ENCODE measurements around the gene NBPF10. TPM values are rescaled to one million over a fixed set of nuclear protein-coding genes. Genes with fewer than 3 reads are reported as not detected.
"Not testable (repeated sequence)": the region's sequence is repeated elsewhere in the genome, so short reads cannot be mapped to it uniquely, and the experiment has no call there.

Gene NBPF10, protein sequence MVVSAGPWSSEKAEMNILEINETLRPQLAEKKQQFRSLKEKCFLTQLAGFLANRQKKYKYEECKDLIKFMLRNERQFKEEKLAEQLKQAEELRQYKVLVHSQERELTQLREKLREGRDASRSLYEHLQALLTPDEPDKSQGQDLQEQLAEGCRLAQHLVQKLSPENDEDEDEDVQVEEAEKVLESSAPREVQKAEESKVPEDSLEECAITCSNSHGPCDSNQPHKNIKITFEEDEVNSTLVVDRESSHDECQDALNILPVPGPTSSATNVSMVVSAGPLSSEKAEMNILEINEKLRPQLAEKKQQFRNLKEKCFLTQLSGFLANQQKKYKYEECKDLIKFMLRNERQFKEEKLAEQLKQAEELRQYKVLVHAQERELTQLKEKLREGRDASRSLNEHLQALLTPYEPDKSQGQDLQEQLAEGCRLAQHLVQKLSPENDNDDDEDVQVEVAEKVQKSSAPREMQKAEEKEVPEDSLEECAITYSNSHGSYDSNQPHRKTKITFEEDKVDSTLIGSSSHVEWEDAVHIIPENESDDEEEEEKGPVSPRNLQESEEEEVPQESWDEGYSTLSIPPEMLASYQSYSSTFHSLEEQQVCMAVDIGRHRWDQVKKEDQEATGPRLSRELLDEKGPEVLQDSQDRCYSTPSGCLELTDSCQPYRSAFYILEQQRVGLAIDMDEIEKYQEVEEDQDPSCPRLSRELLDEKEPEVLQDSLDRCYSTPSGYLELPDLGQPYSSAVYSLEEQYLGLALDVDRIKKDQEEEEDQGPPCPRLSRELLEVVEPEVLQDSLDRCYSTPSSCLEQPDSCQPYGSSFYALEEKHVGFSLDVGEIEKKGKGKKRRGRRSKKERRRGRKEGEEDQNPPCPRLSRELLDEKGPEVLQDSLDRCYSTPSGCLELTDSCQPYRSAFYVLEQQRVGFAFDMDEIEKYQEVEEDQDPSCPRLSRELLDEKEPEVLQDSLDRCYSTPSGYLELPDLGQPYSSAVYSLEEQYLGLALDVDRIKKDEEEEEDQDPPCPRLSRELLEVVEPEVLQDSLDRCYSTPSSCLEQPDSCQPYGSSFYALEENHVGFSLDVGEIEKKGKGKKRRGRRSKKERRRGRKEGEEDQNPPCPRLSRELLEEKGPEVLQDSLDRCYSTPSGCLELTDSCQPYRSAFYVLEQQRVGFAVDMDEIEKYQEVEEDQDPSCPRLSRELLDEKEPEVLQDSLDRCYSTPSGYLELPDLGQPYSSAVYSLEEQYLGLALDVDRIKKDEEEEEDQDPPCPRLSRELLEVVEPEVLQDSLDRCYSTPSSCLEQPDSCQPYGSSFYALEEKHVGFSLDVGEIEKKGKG (N-terminal part only)
- total RNA-seq (2014; rRNA removed; shearing (Covaris generic)) (1.0 and 1.2 TPM in 2 replicates), total RNA-seq (2022) (2.4 and 2.7 TPM in 2 replicates), Bru-seq, nascent RNA (percentile 39 among the genes with signal in this experiment), BruChase-seq, experiment 1, labeled RNA remaining after a 6-hour chase (percentile 32 among the genes with signal in this experiment), BruChase-seq, experiment 2, labeled RNA remaining after a 2-hour chase (percentile 39 among the genes with signal in this experiment)
- long read RNA-seq, partial matches to known transcripts = 0 of 7 reads
- long read RNA-seq, other reads (novel, unspliced or antisense) = 7 of 7 reads

DNA sequence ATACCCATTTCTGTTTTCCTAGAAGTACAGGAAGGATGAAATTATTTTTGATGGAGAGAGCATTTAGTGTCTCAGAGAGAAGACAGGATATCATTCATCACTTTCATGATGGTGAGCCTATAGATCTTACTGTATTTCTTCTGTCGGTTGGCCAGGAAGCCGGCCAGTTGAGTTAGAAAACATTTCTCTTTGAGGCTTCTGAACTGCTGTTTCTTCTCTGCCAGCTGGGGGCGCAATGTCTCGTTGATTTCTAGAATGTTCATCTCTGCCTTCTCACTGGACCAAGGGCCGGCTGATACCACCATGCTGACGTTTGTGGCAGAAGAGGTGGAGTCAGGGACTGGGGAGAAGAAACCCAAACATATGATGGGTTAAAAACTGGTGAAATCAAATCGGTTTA lies at the start of gene NBPF10:
TSS of gene NBPF10 (minus strand) at position 340 of the 400 bp plus-strand sequence. CDS start at position 305, 35 bp downstream.
- intact Hi-C loops (cut with micrococcal nuclease; ENCODE audit: unreplicated experiment); H2AFZ ChIP-seq (ENCODE audit: low read length); H3K4me3 ChIP-seq (ENCODE audit: low read depth, low read length, poor library complexity, severe bottlenecking); H3K79me2 ChIP-seq (ENCODE audit: insufficient read depth, low read depth, low read length); H4K20me1 ChIP-seq (ENCODE audit: insufficient read depth, low read length); H3K4me2 ChIP-seq (ENCODE audit: low read length); H3K9me3 ChIP-seq (ENCODE audit: low read length); H3K4me1 ChIP-seq (ENCODE audit: insufficient read depth, low read length, poor library complexity, severe bottlenecking); H3K36me3 ChIP-seq (ENCODE audit: insufficient read depth, low read length); DNase-seq (ENCODE audit: low spot score); H3K9me2 ChIP-seq (ENCODE audit: insufficient read depth, low read length); POLR2A ChIA-PET; BruUV-seq (replicated peaks); H3K27ac ChIP-seq (ENCODE audit: low read depth, low read length, poor library complexity, severe bottlenecking); CTCF ChIA-PET (ENCODE audit: unreplicated experiment): not testable (repeated sequence)

DNA sequence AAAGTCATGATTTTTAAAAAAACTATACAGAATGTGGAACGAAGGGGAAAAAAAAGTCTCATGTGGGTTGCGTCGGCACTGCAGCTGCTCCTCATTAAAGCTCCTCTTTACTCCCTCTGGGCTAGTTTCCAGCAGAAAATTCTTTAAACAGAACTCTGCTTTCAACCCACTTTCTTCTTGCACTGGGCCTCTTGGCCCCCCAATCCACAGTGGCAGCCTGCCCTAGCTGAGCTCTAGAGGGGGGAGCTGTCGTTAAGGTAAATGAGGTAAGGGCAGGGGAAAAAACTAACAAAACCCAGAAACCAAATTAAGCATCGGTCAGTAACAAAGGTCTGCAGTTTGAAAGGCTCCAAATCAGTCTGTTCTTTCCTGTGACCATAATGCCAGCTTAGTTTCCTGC lies 29.9 kb upstream of the NBPF10 start:
- BruUV-seq (replicated peaks); CTCF ChIA-PET (ENCODE audit: unreplicated experiment); H3K27ac ChIP-seq (ENCODE audit: low read depth, low read length, poor library complexity, severe bottlenecking); H2AFZ ChIP-seq (ENCODE audit: low read length); intact Hi-C loops (cut with micrococcal nuclease; ENCODE audit: unreplicated experiment); DNase-seq (ENCODE audit: low spot score); H4K20me1 ChIP-seq (ENCODE audit: insufficient read depth, low read length); H3K9me2 ChIP-seq (ENCODE audit: insufficient read depth, low read length); H3K9me3 ChIP-seq (ENCODE audit: low read length); POLR2A ChIA-PET; H3K4me2 ChIP-seq (ENCODE audit: low read length); H3K4me1 ChIP-seq (ENCODE audit: insufficient read depth, low read length, poor library complexity, severe bottlenecking); H3K79me2 ChIP-seq (ENCODE audit: insufficient read depth, low read depth, low read length); H3K4me3 ChIP-seq (ENCODE audit: low read depth, low read length, poor library complexity, severe bottlenecking); H3K36me3 ChIP-seq (ENCODE audit: insufficient read depth, low read length): not testable (repeated sequence)

DNA sequence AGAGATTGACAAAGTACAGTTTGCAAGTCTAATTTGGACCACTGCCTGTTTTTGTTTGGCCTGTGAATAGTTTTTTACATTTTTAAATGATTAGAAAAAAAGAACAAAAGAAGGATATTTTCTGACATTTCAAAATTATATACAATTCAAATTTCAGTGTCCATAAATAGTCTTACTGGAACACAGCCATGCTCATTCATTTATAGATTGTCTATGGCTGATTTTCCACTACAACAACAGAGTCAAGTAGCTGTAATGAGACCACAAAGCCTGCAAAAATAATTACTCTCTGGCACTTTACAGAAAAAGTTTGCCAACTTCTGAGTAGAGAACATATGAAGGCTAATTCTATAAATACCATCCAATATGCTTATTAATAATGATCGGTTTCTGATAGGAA lies 23.1 kb upstream of the NBPF10 start:
- H4K20me1 ChIP-seq (ENCODE audit: insufficient read depth, low read length); H3K4me1 ChIP-seq (ENCODE audit: insufficient read depth, low read length, poor library complexity, severe bottlenecking); H3K36me3 ChIP-seq (ENCODE audit: insufficient read depth, low read length); H3K79me2 ChIP-seq (ENCODE audit: insufficient read depth, low read depth, low read length); BruUV-seq (replicated peaks); H3K9me3 ChIP-seq (ENCODE audit: low read length); H3K4me3 ChIP-seq (ENCODE audit: low read depth, low read length, poor library complexity, severe bottlenecking); CTCF ChIA-PET (ENCODE audit: unreplicated experiment); DNase-seq (ENCODE audit: low spot score); H3K9me2 ChIP-seq (ENCODE audit: insufficient read depth, low read length); H2AFZ ChIP-seq (ENCODE audit: low read length); H3K4me2 ChIP-seq (ENCODE audit: low read length); H3K27ac ChIP-seq (ENCODE audit: low read depth, low read length, poor library complexity, severe bottlenecking); POLR2A ChIA-PET; intact Hi-C loops (cut with micrococcal nuclease; ENCODE audit: unreplicated experiment): not testable (repeated sequence)

DNA sequence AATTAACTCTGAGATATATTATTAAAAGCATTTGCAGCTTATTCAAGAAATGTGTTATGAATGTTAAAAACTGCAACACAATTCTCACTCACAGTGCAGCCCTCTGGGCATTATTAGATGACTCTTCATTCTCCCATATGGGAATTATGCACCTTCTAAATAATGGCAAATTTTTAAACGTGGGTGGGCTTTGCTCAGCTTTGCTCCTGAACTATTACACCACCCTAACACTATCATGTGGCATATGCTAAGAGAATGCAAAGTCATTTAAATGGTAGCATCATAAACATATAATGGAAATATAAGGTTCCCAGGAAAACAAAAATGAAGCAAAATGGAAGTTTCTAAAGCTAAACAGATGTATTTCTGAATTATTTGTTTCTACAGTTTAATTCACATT lies 22.7 kb upstream of the NBPF10 start:
- H4K20me1 ChIP-seq (ENCODE audit: insufficient read depth, low read length); POLR2A ChIA-PET; intact Hi-C loops (cut with micrococcal nuclease; ENCODE audit: unreplicated experiment); H3K9me2 ChIP-seq (ENCODE audit: insufficient read depth, low read length); H2AFZ ChIP-seq (ENCODE audit: low read length); H3K4me1 ChIP-seq (ENCODE audit: insufficient read depth, low read length, poor library complexity, severe bottlenecking); H3K9me3 ChIP-seq (ENCODE audit: low read length); H3K36me3 ChIP-seq (ENCODE audit: insufficient read depth, low read length); DNase-seq (ENCODE audit: low spot score); H3K27ac ChIP-seq (ENCODE audit: low read depth, low read length, poor library complexity, severe bottlenecking); CTCF ChIA-PET (ENCODE audit: unreplicated experiment); BruUV-seq (replicated peaks); H3K4me3 ChIP-seq (ENCODE audit: low read depth, low read length, poor library complexity, severe bottlenecking); H3K4me2 ChIP-seq (ENCODE audit: low read length); H3K79me2 ChIP-seq (ENCODE audit: insufficient read depth, low read depth, low read length): not testable (repeated sequence)

Other genes starting within 250 kb of the NBPF10 start
- gene ITGA10, start 234.8 kb downstream of the NBPF10 start, total RNA-seq (2014; rRNA removed; shearing (Covaris generic)) = 0.82 and 1.5 TPM in 2 replicates
- gene ITGA10, start 234.8 kb downstream of the NBPF10 start, total RNA-seq (2022) = 0.87 and 1.5 TPM in 2 replicates
- gene PEX11B, start 226.1 kb downstream of the NBPF10 start, total RNA-seq (2014; rRNA removed; shearing (Covaris generic)) = 18.2 and 19.5 TPM in 2 replicates
- gene PEX11B, start 226.1 kb downstream of the NBPF10 start, total RNA-seq (2022) = 29.8 and 32.9 TPM in 2 replicates
- 135 and 239 TPM in 2 replicates for gene RBM8A, start 217.3 kb downstream of the NBPF10 start, total RNA-seq (2014; rRNA removed; shearing (Covaris generic))
- 177 and 200 TPM in 2 replicates for gene RBM8A, start 217.3 kb downstream of the NBPF10 start, total RNA-seq (2022)
- gene LIX1L, start 186.8 kb downstream of the NBPF10 start, total RNA-seq (2014; rRNA removed; shearing (Covaris generic)) = 10.2 and 11.6 TPM in 2 replicates
- 26.3 and 31.8 TPM in 2 replicates for gene LIX1L, start 186.8 kb downstream of the NBPF10 start, total RNA-seq (2022)
- gene ANKRD34A, start 180.2 kb downstream of the NBPF10 start, total RNA-seq (2014; rRNA removed; shearing (Covaris generic)) = 0.62 and 1.9 TPM in 2 replicates
- gene ANKRD34A, start 180.2 kb downstream of the NBPF10 start, total RNA-seq (2022) = 4.5 and 4.8 TPM in 2 replicates
- 19.8 and 29.8 TPM in 2 replicates for gene POLR3GL, start 180.1 kb downstream of the NBPF10 start, total RNA-seq (2014; rRNA removed; shearing (Covaris generic))
- gene POLR3GL, start 180.1 kb downstream of the NBPF10 start, total RNA-seq (2022) = 27.3 and 30.7 TPM in 2 replicates
- gene TXNIP, start 148.2 kb downstream of the NBPF10 start, total RNA-seq (2014; rRNA removed; shearing (Covaris generic)) = 99.9 and 144 TPM in 2 replicates
- 50.3 and 76.8 TPM in 2 replicates for gene TXNIP, start 148.2 kb downstream of the NBPF10 start, total RNA-seq (2022)
- not detected in 2 replicates for gene HJV, start 123.1 kb downstream of the NBPF10 start, total RNA-seq (2014; rRNA removed; shearing (Covaris generic))
- not detected in 2 replicates for gene HJV, start 123.1 kb downstream of the NBPF10 start, total RNA-seq (2022)
- 19.6 and 21.9 TPM in 2 replicates for gene NOTCH2NLA, start 84.2 kb upstream of the NBPF10 start, total RNA-seq (2014; rRNA removed; shearing (Covaris generic))
- 31.1 and 36.4 TPM in 2 replicates for gene NOTCH2NLA, start 84.2 kb upstream of the NBPF10 start, total RNA-seq (2022)